HepG2 (cell line): Measurements from ENCODE around the gene MRPL18. TPM values are rescaled to one million over a fixed set of nuclear protein-coding genes. Genes with fewer than 3 reads are reported as not detected.

Experiments used
- CBFB ChIP-seq: sonication (generic); formaldehyde crosslinking; IDR thresholded peaks from 2 replicates; pipeline ENCODE4 v1.4.0; 2020; ENCODE audit warnings: missing genetic modification reagents
- EZH2 ChIP-seq: conservative IDR thresholded peaks from 2 replicates; pipeline ENCODE4 v1.6.1; 2012; ENCODE audit warnings: mild to moderate bottlenecking, low read depth, low read length, moderate library complexity
- KDM5A ChIP-seq: fragments of 200-600 bp; sonication (generic); IDR thresholded peaks from 2 replicates; pipeline ENCODE4 v1.7.0; 2018; ENCODE audit warnings: antibody characterized with exemption, mild to moderate bottlenecking, low read length, borderline replicate concordance
- KLF12 ChIP-seq: sonication (generic); formaldehyde crosslinking; IDR thresholded peaks from 2 replicates; pipeline ENCODE4 v1.4.0; 2020; ENCODE audit warnings: missing genetic modification reagents, borderline replicate concordance
- MEIS2 ChIP-seq: sonication (generic); formaldehyde crosslinking; IDR thresholded peaks from 2 replicates; pipeline ENCODE4 v1.9.0; 2021; ENCODE audit warnings: mild to moderate bottlenecking, missing genetic modification reagents
- MLX ChIP-seq: IDR thresholded peaks from 2 replicates; pipeline ENCODE4 v1.6.1; 2016
- NFYB ChIP-seq: sonication (generic); formaldehyde crosslinking; IDR thresholded peaks from 2 replicates; pipeline ENCODE4 v1.4.0; 2020; ENCODE audit warnings: missing genetic modification reagents
- PAX8 ChIP-seq: sonication (generic); formaldehyde crosslinking; IDR thresholded peaks from 2 replicates; pipeline ENCODE4 v1.8.0; 2022; ENCODE audit warnings: mild to moderate bottlenecking, missing genetic modification reagents, borderline replicate concordance
- POLR2G ChIP-seq: fragments of 200-400 bp; formaldehyde crosslinking; IDR thresholded peaks from 2 replicates; pipeline ENCODE4 v1.6.1; 2018; ENCODE audit warnings: mild to moderate bottlenecking, low read depth, low read length, moderate library complexity
- RARG ChIP-seq: sonication (generic); formaldehyde crosslinking; IDR thresholded peaks from 2 replicates; pipeline ENCODE4 v1.4.0; 2020; ENCODE audit warnings: low read depth, mild to moderate bottlenecking, missing genetic modification reagents
- RBM22 ChIP-seq: fragments of 200-400 bp; formaldehyde crosslinking; optimal IDR thresholded peaks from 2 replicates; pipeline ENCODE3; 2017; ENCODE audit warnings: mild to moderate bottlenecking, low read length, moderate library complexity
- REPIN1 ChIP-seq: sonication (generic); formaldehyde crosslinking; IDR thresholded peaks from 2 replicates; pipeline ENCODE4 v1.8.0; 2022; ENCODE audit warnings: missing genetic modification reagents, low read depth, mild to moderate bottlenecking, borderline replicate concordance
- SAP130 ChIP-seq: IDR thresholded peaks from 2 replicates; pipeline ENCODE4 v1.6.1; 2016; ENCODE audit warnings: low read depth
- TMF1 ChIP-seq: sonication (generic); formaldehyde crosslinking; IDR thresholded peaks from 2 replicates; pipeline ENCODE4 v1.8.1; 2022; ENCODE audit warnings: low read depth, missing genetic modification reagents
- ZBTB42 ChIP-seq: sonication (generic); formaldehyde crosslinking; IDR thresholded peaks from 2 replicates; pipeline ENCODE4 v1.5.0; 2020; ENCODE audit warnings: mild to moderate bottlenecking, missing genetic modification reagents
- ZFX ChIP-seq: sonication (generic); formaldehyde crosslinking; IDR thresholded peaks from 2 replicates; pipeline ENCODE4 v1.4.0; 2020; ENCODE audit warnings: mild to moderate bottlenecking, low read depth, missing genetic modification reagents, moderate library complexity
- ZHX2 ChIP-seq, 2 experiments: sonication (generic) in 1 of 2; formaldehyde crosslinking in 1 of 2; IDR thresholded peaks; 2 replicates each; pipeline versions ENCODE4 v1.6.1 to v1.9.0; 2014 to 2022; ENCODE audit warnings: antibody characterized with exemption in 1 of 2, borderline replicate concordance in 1 of 2, inconsistent platforms in 1 of 2, low read depth in 1 of 2, missing genetic modification reagents in 1 of 2
- ZNF180 ChIP-seq: sonication (generic); formaldehyde crosslinking; IDR thresholded peaks from 2 replicates; pipeline ENCODE4 v1.4.0; 2020; ENCODE audit warnings: low read depth, missing genetic modification reagents, borderline replicate concordance
- ZNF232 ChIP-seq: sonication (generic); formaldehyde crosslinking; IDR thresholded peaks from 2 replicates; pipeline ENCODE4 v1.4.0; 2020; ENCODE audit warnings: missing genetic modification reagents, borderline replicate concordance
- ZNF616 ChIP-seq: sonication (generic); formaldehyde crosslinking; IDR thresholded peaks from 2 replicates; pipeline ENCODE4 v1.5.0; 2020; ENCODE audit warnings: low read depth, mild to moderate bottlenecking, missing genetic modification reagents
- ZNF674 ChIP-seq: sonication (generic); formaldehyde crosslinking; IDR thresholded peaks from 2 replicates; pipeline ENCODE4 v1.5.0; 2020; ENCODE audit warnings: low read depth, mild to moderate bottlenecking, missing genetic modification reagents
- polyA plus RNA-seq, 8 experiments: library from polyadenylated mRNA; depleted of rRNA in 3 of 8; stranded (reverse) in 7 of 8; unstranded in 1 of 8; fragments of >200 nt; fragmentation: Illumina TruSeq in 4 of 8; extraction: Trizol in 4 of 8; gene quantifications; 2 replicates each; pipeline versions ENCODE4 v1.2.1 to v1.2.3, GENCODE V29; 2011 to 2016; ENCODE audit warnings: low read depth in 4 of 8, missing spikeins in 1 of 8, mixed read lengths in 1 of 8; ENCODE audit not compliant: insufficient read depth in 1 of 8
- total RNA-seq, 5 experiments: library from RNA; depleted of rRNA; stranded (reverse); fragments of >200 nt; fragmentation: Illumina TruSeq; extraction: Trizol; gene quantifications; 2 replicates each; pipeline ENCODE4 v1.2.3, GENCODE V29; 2016; ENCODE audit warnings: low read depth in 1 of 5
- TF ChIP-seq, protein P1 (sequence below): sonication (generic); formaldehyde crosslinking; conservative IDR thresholded peaks from 2 replicates; pipeline ENCODE4 v1.4.0; 2020; ENCODE audit warnings: missing genetic modification reagents

The MRPL18 gene
- total and polyA plus RNA-seq, 2 of the 13 experiments (the other 11 are each of a cell fraction or from before 2014, with no cell fraction given), result 85.6 to 176 TPM

GRCh38 chr6:159762681-159763293 is 27.5 kb upstream of the MRPL18 start (continued):
- TF ChIP-seq KLF12 (CRISPR knock-in tag) (no peak; the same call in 1 of the 2 replicates), RARG (no peak), MEIS2 (CRISPR knock-in tag) (no peak), CBFB (CRISPR knock-in tag) (no peak), EZH2 (no peak), POLR2G (no peak), RBM22 (peak; percentile 20), NFYB (CRISPR knock-in tag) (no peak), ZNF232 (CRISPR knock-in tag) (no peak; the same call in 1 of the 2 replicates), KDM5A (no peak; the same call in 1 of the 2 replicates), ZNF616 (CRISPR knock-in tag) (peak; percentile 92; the same call in 1 of the 2 replicates), ZBTB42 (CRISPR knock-in tag) (no peak), ZNF674 (CRISPR knock-in tag) (no peak), REPIN1 (CRISPR knock-in tag) (peak; percentile 27; the same call in 1 of the 2 replicates), MLX (peak; percentile 79; the same call in 1 of the 2 replicates), PAX8 (no peak; the same call in 1 of the 2 replicates), ZFX (CRISPR knock-in tag) (no peak), ZNF180 (CRISPR knock-in tag) (0 out of 2 replicates have a peak, but pooled peaks have one; percentile 33), SAP130 (peak; percentile 40; the same call in 1 of the 2 replicates), ZHX2 (IDR thresholded peaks at IDR 0.05; ENCODE audit: low read depth) (no peak), ZHX2 (CRISPR knock-in tag; IDR thresholded peaks at IDR 0.05; ENCODE audit: borderline replicate concordance) (no peak), TMF1 (0 out of 2 replicates have a peak, but pooled peaks have one; percentile 20)
- TF ChIP-seq, protein P1, sequence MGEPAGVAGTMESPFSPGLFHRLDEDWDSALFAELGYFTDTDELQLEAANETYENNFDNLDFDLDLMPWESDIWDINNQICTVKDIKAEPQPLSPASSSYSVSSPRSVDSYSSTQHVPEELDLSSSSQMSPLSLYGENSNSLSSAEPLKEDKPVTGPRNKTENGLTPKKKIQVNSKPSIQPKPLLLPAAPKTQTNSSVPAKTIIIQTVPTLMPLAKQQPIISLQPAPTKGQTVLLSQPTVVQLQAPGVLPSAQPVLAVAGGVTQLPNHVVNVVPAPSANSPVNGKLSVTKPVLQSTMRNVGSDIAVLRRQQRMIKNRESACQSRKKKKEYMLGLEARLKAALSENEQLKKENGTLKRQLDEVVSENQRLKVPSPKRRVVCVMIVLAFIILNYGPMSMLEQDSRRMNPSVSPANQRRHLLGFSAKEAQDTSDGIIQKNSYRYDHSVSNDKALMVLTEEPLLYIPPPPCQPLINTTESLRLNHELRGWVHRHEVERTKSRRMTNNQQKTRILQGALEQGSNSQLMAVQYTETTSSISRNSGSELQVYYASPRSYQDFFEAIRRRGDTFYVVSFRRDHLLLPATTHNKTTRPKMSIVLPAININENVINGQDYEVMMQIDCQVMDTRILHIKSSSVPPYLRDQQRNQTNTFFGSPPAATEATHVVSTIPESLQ, result no peak
